H1 (cell line): ENCODE results near the gene TCF7L1. TPM values are rescaled to one million over a fixed set of nuclear protein-coding genes. Genes with fewer than 3 reads are reported as not detected.

Experiments
- JUN ChIP-seq: IDR thresholded peaks from 2 replicates; pipeline ENCODE4 v1.6.1; 2011; ENCODE audit warnings: low read depth, mild to moderate bottlenecking, improper control_type of control experiment, low read length
- RBBP5 ChIP-seq: IDR thresholded peaks from 2 replicates; pipeline ENCODE4 v1.7.1; 2012; ENCODE audit warnings: low read depth, mild to moderate bottlenecking, inconsistent platforms, low read length, moderate library complexity, borderline replicate concordance
- TAF1 ChIP-seq: IDR thresholded peaks from 2 replicates; pipeline ENCODE4 v1.6.1; 2011; ENCODE audit warnings: mild to moderate bottlenecking, low read depth, low read length
- polyA plus RNA-seq, 7 experiments: library from polyadenylated mRNA; depleted of rRNA in 3 of 7; stranded (reverse) in 5 of 7; unstranded in 2 of 7; fragments of >200 nt in 5 of 7; fragments of 200-250 nt in 2 of 7; gene quantifications; 1 replicate in 5 of 7; 2 replicates in 1 of 7; 4 replicates in 1 of 7; pipeline versions ENCODE4 v1.2.1 to v1.2.3, GENCODE V29; 2011 to 2013; ENCODE audit warnings: missing spikeins in 2 of 7, mixed read lengths in 2 of 7
- total RNA-seq: library from RNA; stranded (reverse); fragmentation: NEBNext Ultra II Directional; extraction: Animal tissue kit (Norgen Biotek cat#: 25700); gene quantifications from 2 replicates; pipeline ENCODE4 v1.2.1, GENCODE V29; 2021

TCF7L1 gene
- total and polyA plus RNA-seq, 2 of the 8 experiments (the other 6 are each of a cell fraction or from before 2014, with no cell fraction given): 27.5 to 108 TPM

- TF ChIP-seq TAF1 (no peak), RBBP5 (peak; percentile 89; the same call in 1 of the 2 replicates), JUN (no peak)
- TF ChIP-seq, all 59 proteins: peak for 19
Observed at GRCh38 chr2:85237849-85238565, 104.8 kb downstream of the TCF7L1 start (continued).
